ENCODE data around the gene ZFP1.

- TF ChIP-seq CTCF (conservative IDR thresholded peaks at IDR 0.05; ENCODE audit: low read length) (no peak), EZH2phosphoT487 (IDR thresholded peaks at IDR 0.05; ENCODE audit: borderline replicate concordance, low read depth, low read length) (no peak)
Measured at GRCh38 chr16:75189638-75190245, 41.4 kb downstream of the ZFP1 start.
